WTC11 (cell line): ENCODE results near the gene DAPK1. TPM values are rescaled to one million over a fixed set of nuclear protein-coding genes. Genes with fewer than 3 reads are reported as not detected.
"Not testable (repeated sequence)": the region's sequence is repeated elsewhere in the genome, so short reads cannot be mapped to it uniquely, and the experiment has no call there.

Experiments used
- ATAC-seq: fragments of 200-7000 bp; cut with Tn5 transposase; 2 replicates; pipeline ENCODE4 v1.10.0; 2021; ENCODE audit warnings: mild to moderate bottlenecking, moderate library complexity
- CTCF ChIA-PET: fragments of 300-600 bp; sonication (Branson Sonifier 250); formaldehyde crosslinking; loops from one replicate; lab custom pipeline; 2021; ENCODE audit warnings: antibody characterized with exemption; lab: Charles Lee
- POLR2A ChIA-PET: fragments of 350-600 bp; sonication (Branson Sonifier 250); formaldehyde crosslinking; loops from one replicate; lab custom pipeline; 2021; ENCODE audit warnings: antibody characterized with exemption; lab: Charles Lee
- DNase-seq: peaks from one replicate; pipeline ENCODE4 v3.0.0; 2021; ENCODE audit warnings: low spot score
- H3K27ac Mint-ChIP-seq: 2 replicates; pipeline ENCODE4 v1.8.0; 2021; ENCODE audit warnings: mixed read lengths
- H3K27me3 Mint-ChIP-seq: 2 replicates; pipeline ENCODE4 v1.8.0; 2021; ENCODE audit warnings: low read depth, mild to moderate bottlenecking, moderate library complexity, mixed read lengths
- H3K36me3 Mint-ChIP-seq: 2 replicates; pipeline ENCODE4 v1.8.0; 2021; ENCODE audit warnings: mixed read lengths
- H3K4me1 Mint-ChIP-seq: 2 replicates; pipeline ENCODE4 v1.8.0; 2022; ENCODE audit warnings: mixed read lengths
- H3K4me3 Mint-ChIP-seq: 2 replicates; pipeline ENCODE4 v1.8.0; 2021; ENCODE audit warnings: mild to moderate bottlenecking, moderate library complexity, mixed read lengths
- H3K9me3 Mint-ChIP-seq: 2 replicates; pipeline ENCODE4 v1.8.0; 2021; ENCODE audit warnings: mixed read lengths
- CREB1 ChIP-seq: sonication (generic); formaldehyde crosslinking; IDR thresholded peaks from 2 replicates; pipeline ENCODE4 v1.8.0; 2023; ENCODE audit warnings: mild to moderate bottlenecking, missing genetic modification reagents
- EMX1 ChIP-seq: fragments of 250-450 bp; sonication (Bioruptor Pico); IDR thresholded peaks from 2 replicates; pipeline ENCODE4 v1.8.0; 2021; ENCODE audit warnings: mild to moderate bottlenecking
- FOXP1 ChIP-seq: sonication (generic); formaldehyde crosslinking; IDR thresholded peaks from 2 replicates; pipeline ENCODE4 v1.8.0; 2022; ENCODE audit warnings: missing genetic modification reagents, mild to moderate bottlenecking, moderate library complexity, borderline replicate concordance
- HMGA2 ChIP-seq: fragments of 250-450 bp; sonication (Bioruptor Pico); IDR thresholded peaks from 2 replicates; pipeline ENCODE4 v1.4.0; 2021; ENCODE audit warnings: mild to moderate bottlenecking, moderate library complexity
- KAT7 ChIP-seq: sonication (generic); formaldehyde crosslinking; IDR thresholded peaks from 2 replicates; pipeline ENCODE4 v1.8.1; 2023; ENCODE audit warnings: missing genetic modification reagents, mild to moderate bottlenecking, borderline replicate concordance
- NR2C2 ChIP-seq: sonication (generic); formaldehyde crosslinking; IDR thresholded peaks from 2 replicates; pipeline ENCODE4 v1.8.0; 2022; ENCODE audit warnings: mild to moderate bottlenecking, missing genetic modification reagents
- PRRX2 ChIP-seq: fragments of 250-450 bp; sonication (Bioruptor Pico); IDR thresholded peaks from 2 replicates; pipeline ENCODE4 v1.8.0; 2021; ENCODE audit warnings: mild to moderate bottlenecking
- SMAD3 ChIP-seq: sonication (generic); formaldehyde crosslinking; IDR thresholded peaks from 2 replicates; pipeline ENCODE4 v1.8.0; 2022; ENCODE audit warnings: missing genetic modification reagents, mild to moderate bottlenecking, borderline replicate concordance
- SP1 ChIP-seq: sonication (generic); formaldehyde crosslinking; conservative IDR thresholded peaks from 2 replicates; pipeline ENCODE4 v1.8.1; 2022; ENCODE audit warnings: missing genetic modification reagents
- ZNF219 ChIP-seq: sonication (generic); formaldehyde crosslinking; IDR thresholded peaks from 2 replicates; pipeline ENCODE4 v1.8.0; 2023; ENCODE audit warnings: missing genetic modification reagents, mild to moderate bottlenecking, borderline replicate concordance
- ZNF423 ChIP-seq: fragments of 250-450 bp; sonication (Bioruptor Pico); IDR thresholded peaks from 2 replicates; pipeline ENCODE4 v2.1.2; 2022; ENCODE audit warnings: mild to moderate bottlenecking, moderate library complexity
- total RNA-seq: library from RNA; stranded (reverse); gene quantifications from 3 replicates; pipeline ENCODE4 v1.2.3, GENCODE V29; 2021
- TF ChIP-seq, protein P1 (sequence below): fragments of 250-450 bp; sonication (Bioruptor Pico); IDR thresholded peaks from 2 replicates; pipeline ENCODE4 v1.9.0; 2021; ENCODE audit warnings: mild to moderate bottlenecking, borderline replicate concordance
- TF ChIP-seq, protein P2 (sequence below): sonication (generic); formaldehyde crosslinking; IDR thresholded peaks from 2 replicates; pipeline ENCODE4 v1.8.1; 2023; ENCODE audit warnings: mild to moderate bottlenecking, missing genetic modification reagents, borderline replicate concordance
- TF ChIP-seq, protein P3 (sequence below): sonication (generic); formaldehyde crosslinking; IDR thresholded peaks from 2 replicates; pipeline ENCODE4 v1.8.0; 2023; ENCODE audit warnings: mild to moderate bottlenecking, missing genetic modification reagents
- TF ChIP-seq, protein P4 (sequence below): fragments of 250-450 bp; sonication (Bioruptor Pico); IDR thresholded peaks from 2 replicates; pipeline ENCODE4 v1.8.0; 2021; ENCODE audit warnings: mild to moderate bottlenecking
- TF ChIP-seq, protein P5 (sequence below): sonication (generic); formaldehyde crosslinking; IDR thresholded peaks from 2 replicates; pipeline ENCODE4 v1.8.0; 2023; ENCODE audit warnings: missing genetic modification reagents, mild to moderate bottlenecking, borderline replicate concordance

DAPK1 gene
- total RNA-seq, 1 experiment from 2014 or later = 129 TPM

DNA sequence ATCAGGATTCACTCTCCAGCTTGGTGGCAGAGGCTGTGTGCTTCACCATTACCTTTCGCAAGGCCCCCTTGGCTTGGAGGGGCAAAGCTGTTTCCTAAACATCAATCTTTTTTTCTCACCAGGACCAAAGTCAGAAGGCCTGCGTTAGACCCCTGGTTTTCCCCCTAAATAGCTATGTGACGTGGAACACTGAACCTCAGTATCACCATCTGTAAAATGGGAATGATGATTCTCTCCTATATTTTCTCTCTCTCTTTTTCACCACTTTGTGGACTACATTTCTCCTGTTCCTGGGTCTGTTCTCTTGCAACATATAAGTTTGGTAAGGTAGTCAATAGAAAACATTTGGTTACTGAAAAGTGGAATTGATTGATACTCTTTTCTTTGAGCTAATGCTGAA lies 50.5 kb downstream of the DAPK1 start (continued):
- TF ChIP-seq, protein P1, sequence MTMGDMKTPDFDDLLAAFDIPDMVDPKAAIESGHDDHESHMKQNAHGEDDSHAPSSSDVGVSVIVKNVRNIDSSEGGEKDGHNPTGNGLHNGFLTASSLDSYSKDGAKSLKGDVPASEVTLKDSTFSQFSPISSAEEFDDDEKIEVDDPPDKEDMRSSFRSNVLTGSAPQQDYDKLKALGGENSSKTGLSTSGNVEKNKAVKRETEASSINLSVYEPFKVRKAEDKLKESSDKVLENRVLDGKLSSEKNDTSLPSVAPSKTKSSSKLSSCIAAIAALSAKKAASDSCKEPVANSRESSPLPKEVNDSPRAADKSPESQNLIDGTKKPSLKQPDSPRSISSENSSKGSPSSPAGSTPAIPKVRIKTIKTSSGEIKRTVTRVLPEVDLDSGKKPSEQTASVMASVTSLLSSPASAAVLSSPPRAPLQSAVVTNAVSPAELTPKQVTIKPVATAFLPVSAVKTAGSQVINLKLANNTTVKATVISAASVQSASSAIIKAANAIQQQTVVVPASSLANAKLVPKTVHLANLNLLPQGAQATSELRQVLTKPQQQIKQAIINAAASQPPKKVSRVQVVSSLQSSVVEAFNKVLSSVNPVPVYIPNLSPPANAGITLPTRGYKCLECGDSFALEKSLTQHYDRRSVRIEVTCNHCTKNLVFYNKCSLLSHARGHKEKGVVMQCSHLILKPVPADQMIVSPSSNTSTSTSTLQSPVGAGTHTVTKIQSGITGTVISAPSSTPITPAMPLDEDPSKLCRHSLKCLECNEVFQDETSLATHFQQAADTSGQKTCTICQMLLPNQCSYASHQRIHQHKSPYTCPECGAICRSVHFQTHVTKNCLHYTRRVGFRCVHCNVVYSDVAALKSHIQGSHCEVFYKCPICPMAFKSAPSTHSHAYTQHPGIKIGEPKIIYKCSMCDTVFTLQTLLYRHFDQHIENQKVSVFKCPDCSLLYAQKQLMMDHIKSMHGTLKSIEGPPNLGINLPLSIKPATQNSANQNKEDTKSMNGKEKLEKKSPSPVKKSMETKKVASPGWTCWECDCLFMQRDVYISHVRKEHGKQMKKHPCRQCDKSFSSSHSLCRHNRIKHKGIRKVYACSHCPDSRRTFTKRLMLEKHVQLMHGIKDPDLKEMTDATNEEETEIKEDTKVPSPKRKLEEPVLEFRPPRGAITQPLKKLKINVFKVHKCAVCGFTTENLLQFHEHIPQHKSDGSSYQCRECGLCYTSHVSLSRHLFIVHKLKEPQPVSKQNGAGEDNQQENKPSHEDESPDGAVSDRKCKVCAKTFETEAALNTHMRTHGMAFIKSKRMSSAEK (CRISPR knock-in tag) = no peak

DNA sequence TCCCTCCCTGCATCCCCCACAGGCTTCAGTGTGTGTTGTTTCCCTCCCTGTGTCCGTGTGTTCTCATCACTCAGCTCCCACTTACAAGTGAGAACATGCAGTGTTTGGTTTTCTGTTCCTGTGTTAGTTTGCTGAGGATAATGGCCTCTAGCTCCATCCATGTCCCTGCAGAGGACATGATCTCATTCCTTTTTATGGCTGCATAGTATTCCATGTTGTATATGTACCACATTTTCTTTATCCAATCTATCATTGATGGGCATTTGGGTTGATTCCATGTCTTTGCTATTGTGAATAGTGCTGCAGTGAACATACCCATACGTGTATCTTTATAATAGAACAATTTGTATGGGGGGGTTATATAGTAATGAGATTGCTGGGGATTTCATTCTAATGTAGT lies 51.4 kb downstream of the DAPK1 start:
- CTCF ChIA-PET, POLR2A ChIA-PET, H3K27me3 Mint-ChIP-seq, ATAC-seq, H3K27ac Mint-ChIP-seq, DNase-seq, H3K9me3 Mint-ChIP-seq, H3K4me3 Mint-ChIP-seq: not testable (repeated sequence)
- Mint-ChIP-seq H3K36me3 (peaks cover 14% of the 10 kb centered on the region), H3K4me1 (peaks cover 52% of the 10 kb centered on the region)

DNA sequence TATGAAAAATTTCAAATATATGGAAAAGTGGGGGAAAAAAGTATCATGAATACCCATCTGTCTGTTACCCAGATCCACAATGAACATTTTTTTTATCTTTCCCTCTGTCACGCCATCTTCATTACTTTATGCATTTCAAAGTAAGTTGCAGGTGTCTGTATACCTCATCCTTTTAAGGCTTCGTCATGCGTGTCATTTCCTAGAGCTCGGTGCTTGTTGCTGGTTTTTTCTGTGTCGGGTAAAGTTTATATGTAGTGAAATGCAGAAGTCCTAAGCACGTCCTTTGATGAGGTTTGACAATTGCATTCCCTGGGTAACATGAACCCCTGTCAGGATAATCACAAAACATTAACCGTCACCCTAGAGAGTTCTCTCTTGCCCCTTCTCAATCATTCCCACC lies 52.1 kb downstream of the DAPK1 start:
- ATAC-seq (no peak), DNase-seq (no peak)
- Mint-ChIP-seq H3K36me3 (peaks cover 14% of the 10 kb centered on the region), H3K9me3 (peaks cover 3% of the 10 kb centered on the region), H3K27me3 (no peaks in the 10 kb centered on the region), H3K27ac (no peak overlapping the region), H3K4me3 (no peak overlapping the region), H3K4me1 (peaks cover 55% of the 10 kb centered on the region)
- CTCF ChIA-PET = no interaction called here
- POLR2A ChIA-PET = no interaction called here
- TF ChIP-seq FOXP1 (CRISPR knock-in tag) = no peak
- TF ChIP-seq KAT7 (CRISPR knock-in tag) = no peak
- TF ChIP-seq, protein P2, sequence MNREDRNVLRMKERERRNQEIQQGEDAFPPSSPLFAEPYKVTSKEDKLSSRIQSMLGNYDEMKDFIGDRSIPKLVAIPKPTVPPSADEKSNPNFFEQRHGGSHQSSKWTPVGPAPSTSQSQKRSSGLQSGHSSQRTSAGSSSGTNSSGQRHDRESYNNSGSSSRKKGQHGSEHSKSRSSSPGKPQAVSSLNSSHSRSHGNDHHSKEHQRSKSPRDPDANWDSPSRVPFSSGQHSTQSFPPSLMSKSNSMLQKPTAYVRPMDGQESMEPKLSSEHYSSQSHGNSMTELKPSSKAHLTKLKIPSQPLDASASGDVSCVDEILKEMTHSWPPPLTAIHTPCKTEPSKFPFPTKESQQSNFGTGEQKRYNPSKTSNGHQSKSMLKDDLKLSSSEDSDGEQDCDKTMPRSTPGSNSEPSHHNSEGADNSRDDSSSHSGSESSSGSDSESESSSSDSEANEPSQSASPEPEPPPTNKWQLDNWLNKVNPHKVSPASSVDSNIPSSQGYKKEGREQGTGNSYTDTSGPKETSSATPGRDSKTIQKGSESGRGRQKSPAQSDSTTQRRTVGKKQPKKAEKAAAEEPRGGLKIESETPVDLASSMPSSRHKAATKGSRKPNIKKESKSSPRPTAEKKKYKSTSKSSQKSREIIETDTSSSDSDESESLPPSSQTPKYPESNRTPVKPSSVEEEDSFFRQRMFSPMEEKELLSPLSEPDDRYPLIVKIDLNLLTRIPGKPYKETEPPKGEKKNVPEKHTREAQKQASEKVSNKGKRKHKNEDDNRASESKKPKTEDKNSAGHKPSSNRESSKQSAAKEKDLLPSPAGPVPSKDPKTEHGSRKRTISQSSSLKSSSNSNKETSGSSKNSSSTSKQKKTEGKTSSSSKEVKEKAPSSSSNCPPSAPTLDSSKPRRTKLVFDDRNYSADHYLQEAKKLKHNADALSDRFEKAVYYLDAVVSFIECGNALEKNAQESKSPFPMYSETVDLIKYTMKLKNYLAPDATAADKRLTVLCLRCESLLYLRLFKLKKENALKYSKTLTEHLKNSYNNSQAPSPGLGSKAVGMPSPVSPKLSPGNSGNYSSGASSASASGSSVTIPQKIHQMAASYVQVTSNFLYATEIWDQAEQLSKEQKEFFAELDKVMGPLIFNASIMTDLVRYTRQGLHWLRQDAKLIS (CRISPR knock-in tag) = no peak
- TF ChIP-seq, protein P3, sequence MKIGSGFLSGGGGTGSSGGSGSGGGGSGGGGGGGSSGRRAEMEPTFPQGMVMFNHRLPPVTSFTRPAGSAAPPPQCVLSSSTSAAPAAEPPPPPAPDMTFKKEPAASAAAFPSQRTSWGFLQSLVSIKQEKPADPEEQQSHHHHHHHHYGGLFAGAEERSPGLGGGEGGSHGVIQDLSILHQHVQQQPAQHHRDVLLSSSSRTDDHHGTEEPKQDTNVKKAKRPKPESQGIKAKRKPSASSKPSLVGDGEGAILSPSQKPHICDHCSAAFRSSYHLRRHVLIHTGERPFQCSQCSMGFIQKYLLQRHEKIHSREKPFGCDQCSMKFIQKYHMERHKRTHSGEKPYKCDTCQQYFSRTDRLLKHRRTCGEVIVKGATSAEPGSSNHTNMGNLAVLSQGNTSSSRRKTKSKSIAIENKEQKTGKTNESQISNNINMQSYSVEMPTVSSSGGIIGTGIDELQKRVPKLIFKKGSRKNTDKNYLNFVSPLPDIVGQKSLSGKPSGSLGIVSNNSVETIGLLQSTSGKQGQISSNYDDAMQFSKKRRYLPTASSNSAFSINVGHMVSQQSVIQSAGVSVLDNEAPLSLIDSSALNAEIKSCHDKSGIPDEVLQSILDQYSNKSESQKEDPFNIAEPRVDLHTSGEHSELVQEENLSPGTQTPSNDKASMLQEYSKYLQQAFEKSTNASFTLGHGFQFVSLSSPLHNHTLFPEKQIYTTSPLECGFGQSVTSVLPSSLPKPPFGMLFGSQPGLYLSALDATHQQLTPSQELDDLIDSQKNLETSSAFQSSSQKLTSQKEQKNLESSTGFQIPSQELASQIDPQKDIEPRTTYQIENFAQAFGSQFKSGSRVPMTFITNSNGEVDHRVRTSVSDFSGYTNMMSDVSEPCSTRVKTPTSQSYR (CRISPR knock-in tag) = no peak
- TF ChIP-seq NR2C2 (CRISPR knock-in tag) = no peak
- TF ChIP-seq, protein P4, sequence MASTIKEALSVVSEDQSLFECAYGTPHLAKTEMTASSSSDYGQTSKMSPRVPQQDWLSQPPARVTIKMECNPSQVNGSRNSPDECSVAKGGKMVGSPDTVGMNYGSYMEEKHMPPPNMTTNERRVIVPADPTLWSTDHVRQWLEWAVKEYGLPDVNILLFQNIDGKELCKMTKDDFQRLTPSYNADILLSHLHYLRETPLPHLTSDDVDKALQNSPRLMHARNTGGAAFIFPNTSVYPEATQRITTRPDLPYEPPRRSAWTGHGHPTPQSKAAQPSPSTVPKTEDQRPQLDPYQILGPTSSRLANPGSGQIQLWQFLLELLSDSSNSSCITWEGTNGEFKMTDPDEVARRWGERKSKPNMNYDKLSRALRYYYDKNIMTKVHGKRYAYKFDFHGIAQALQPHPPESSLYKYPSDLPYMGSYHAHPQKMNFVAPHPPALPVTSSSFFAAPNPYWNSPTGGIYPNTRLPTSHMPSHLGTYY (CRISPR knock-in tag) = no peak
- TF ChIP-seq PRRX2 (CRISPR knock-in tag) = no peak
- no peak for TF ChIP-seq CREB1 (CRISPR knock-in tag)
- no peak for TF ChIP-seq ZNF423
- TF ChIP-seq EMX1 = no peak
- no peak for TF ChIP-seq ZNF219
- TF ChIP-seq SP1 (CRISPR knock-in tag) = no peak
- TF ChIP-seq HMGA2 = no peak
- TF ChIP-seq, protein P5, sequence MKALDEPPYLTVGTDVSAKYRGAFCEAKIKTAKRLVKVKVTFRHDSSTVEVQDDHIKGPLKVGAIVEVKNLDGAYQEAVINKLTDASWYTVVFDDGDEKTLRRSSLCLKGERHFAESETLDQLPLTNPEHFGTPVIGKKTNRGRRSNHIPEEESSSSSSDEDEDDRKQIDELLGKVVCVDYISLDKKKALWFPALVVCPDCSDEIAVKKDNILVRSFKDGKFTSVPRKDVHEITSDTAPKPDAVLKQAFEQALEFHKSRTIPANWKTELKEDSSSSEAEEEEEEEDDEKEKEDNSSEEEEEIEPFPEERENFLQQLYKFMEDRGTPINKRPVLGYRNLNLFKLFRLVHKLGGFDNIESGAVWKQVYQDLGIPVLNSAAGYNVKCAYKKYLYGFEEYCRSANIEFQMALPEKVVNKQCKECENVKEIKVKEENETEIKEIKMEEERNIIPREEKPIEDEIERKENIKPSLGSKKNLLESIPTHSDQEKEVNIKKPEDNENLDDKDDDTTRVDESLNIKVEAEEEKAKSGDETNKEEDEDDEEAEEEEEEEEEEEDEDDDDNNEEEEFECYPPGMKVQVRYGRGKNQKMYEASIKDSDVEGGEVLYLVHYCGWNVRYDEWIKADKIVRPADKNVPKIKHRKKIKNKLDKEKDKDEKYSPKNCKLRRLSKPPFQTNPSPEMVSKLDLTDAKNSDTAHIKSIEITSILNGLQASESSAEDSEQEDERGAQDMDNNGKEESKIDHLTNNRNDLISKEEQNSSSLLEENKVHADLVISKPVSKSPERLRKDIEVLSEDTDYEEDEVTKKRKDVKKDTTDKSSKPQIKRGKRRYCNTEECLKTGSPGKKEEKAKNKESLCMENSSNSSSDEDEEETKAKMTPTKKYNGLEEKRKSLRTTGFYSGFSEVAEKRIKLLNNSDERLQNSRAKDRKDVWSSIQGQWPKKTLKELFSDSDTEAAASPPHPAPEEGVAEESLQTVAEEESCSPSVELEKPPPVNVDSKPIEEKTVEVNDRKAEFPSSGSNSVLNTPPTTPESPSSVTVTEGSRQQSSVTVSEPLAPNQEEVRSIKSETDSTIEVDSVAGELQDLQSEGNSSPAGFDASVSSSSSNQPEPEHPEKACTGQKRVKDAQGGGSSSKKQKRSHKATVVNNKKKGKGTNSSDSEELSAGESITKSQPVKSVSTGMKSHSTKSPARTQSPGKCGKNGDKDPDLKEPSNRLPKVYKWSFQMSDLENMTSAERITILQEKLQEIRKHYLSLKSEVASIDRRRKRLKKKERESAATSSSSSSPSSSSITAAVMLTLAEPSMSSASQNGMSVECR (CRISPR knock-in tag) = no peak
- TF ChIP-seq SMAD3 (CRISPR knock-in tag) = no peak
